K562 (cell line): Measurements from ENCODE around the gene DIP2C. TPM values are rescaled to one million over a fixed set of nuclear protein-coding genes. Genes with fewer than 3 reads are reported as not detected.

Source experiments
- ATAC-seq: fragments of 200-7000 bp; cut with Tn5 transposase; 3 replicates; pipeline ENCODE4 v1.9.1; 2020; ENCODE audit warnings: moderate library complexity
- BruUV-seq: library from RNA; stranded (reverse); fragments of 400-500 nt; replicated peaks from 2 replicates; lab custom pipeline; 2021; lab: Mats Ljungman, UMichigan
- CTCF ChIA-PET: fragments of 300-600 bp; formaldehyde crosslinking; extraction: SDS; loops from one replicate; lab custom pipeline; 2021; ENCODE audit warnings: low intra/inter-chr PET ratio; lab: Yijun Ruan, JAX
- POLR2A ChIA-PET: fragments of 300-600, 350-650 bp; sonication (Branson Sonifier 250); formaldehyde crosslinking; extraction: SDS; loops from one replicate; lab custom pipeline; 2021; ENCODE audit warnings: antibody characterized with exemption, inconsistent platforms; lab: Yijun Ruan, JAX
- DNase-seq, 4 experiments: peaks; one replicate each; pipeline versions ENCODE4 v3.0.0 to v3.0.0-alpha.2; 2011 to 2018; ENCODE audit warnings: low spot score in 3 of 4, mixed read lengths in 3 of 4; ENCODE audit errors: extremely low read depth in 1 of 4
- FAIRE-seq: peaks from 2 replicates; lab custom pipeline; 2011; peaks lifted over from hg19 to GRCh38; lab: Jason Lieb, UNC
- H2AFZ ChIP-seq: 2 replicates; pipeline ENCODE4 v1.6.0; 2011; ENCODE audit warnings: low read depth, low read length, control low read depth, inconsistent platforms
- H3K27ac ChIP-seq: fragments of 200-600 bp; 3 replicates; pipeline ENCODE4 v1.8.0; 2011; ENCODE audit warnings: low read depth, mild to moderate bottlenecking, control low read depth, inconsistent platforms, low read length, moderate library complexity, mixed read lengths; ENCODE audit errors: extremely low read depth
- H3K27me3 ChIP-seq, 2 experiments: fragments of 300-600 bp in 1 of 2; 2 replicates in 1 of 2; 3 replicates in 1 of 2; pipeline versions ENCODE4 v1.6.0 to v1.8.0; 2011; ENCODE audit warnings: inconsistent platforms in 2 of 2, low read length in 2 of 2, mild to moderate bottlenecking in 1 of 2, mixed read lengths in 1 of 2, moderate library complexity in 1 of 2; ENCODE audit not compliant: control insufficient read depth in 2 of 2, insufficient read depth in 2 of 2
- H3K36me3 ChIP-seq: fragments of 300-600 bp; 3 replicates; pipeline ENCODE4 v1.8.0; 2011; ENCODE audit warnings: mild to moderate bottlenecking, low read length, inconsistent platforms; ENCODE audit not compliant: control insufficient read depth, insufficient read depth
- H3K4me1 ChIP-seq, 2 experiments: fragments of 200-600 bp in 1 of 2; replicated peaks in 1 of 2; 2 replicates in 1 of 2; 3 replicates in 1 of 2; pipeline versions ENCODE4 v1.5.1 to v1.8.0; 2011; ENCODE audit warnings: inconsistent platforms in 2 of 2, low read length in 2 of 2, mild to moderate bottlenecking in 1 of 2, mixed read lengths in 1 of 2, moderate library complexity in 1 of 2; ENCODE audit not compliant: control insufficient read depth in 2 of 2, insufficient read depth in 2 of 2
- H3K4me2 ChIP-seq: 2 replicates; pipeline ENCODE4 v1.6.1; 2011; ENCODE audit warnings: low read length, control low read depth, inconsistent platforms, mixed read lengths; ENCODE audit not compliant: insufficient read depth
- H3K4me3 ChIP-seq: fragments of 200-600 bp; sonication (generic), shearing (Covaris generic); 2 replicates; pipeline ENCODE4 v1.5.1; 2016; ENCODE audit warnings: control low read depth, inconsistent platforms
- H3K79me2 ChIP-seq: fragments of 200-600 bp; 3 replicates; pipeline ENCODE4 v1.8.0; 2011; ENCODE audit warnings: low read length, inconsistent platforms; ENCODE audit not compliant: control insufficient read depth, insufficient read depth
- H3K9ac ChIP-seq, 2 experiments: 2 replicates each; pipeline versions ENCODE4 v1.6.0 to v1.6.1; 2011; ENCODE audit warnings: low read depth in 2 of 2, low read length in 2 of 2, control low read depth in 1 of 2, inconsistent platforms in 1 of 2, mild to moderate bottlenecking in 1 of 2, mixed read lengths in 1 of 2; ENCODE audit not compliant: insufficient read depth in 1 of 2
- H3K9me1 ChIP-seq: one replicate; pipeline ENCODE4 v1.6.0; 2011; ENCODE audit warnings: inconsistent platforms, mild to moderate bottlenecking, low read length, moderate library complexity; ENCODE audit not compliant: control insufficient read depth, insufficient read depth
- H3K9me3 ChIP-seq: replicated peaks from 2 replicates; pipeline ENCODE4 v1.5.1; 2011; ENCODE audit warnings: low read depth, low read length, inconsistent platforms; ENCODE audit not compliant: control insufficient read depth, insufficient read depth
- H4K20me1 ChIP-seq: replicated peaks from 2 replicates; pipeline ENCODE4 v1.6.1; 2011; ENCODE audit warnings: low read length, inconsistent platforms, mixed read lengths; ENCODE audit not compliant: control insufficient read depth, insufficient read depth
- ASH1L ChIP-seq: fragments of 450-650 bp; IDR thresholded peaks from 2 replicates; pipeline ENCODE4 v1.6.1; 2018; ENCODE audit warnings: borderline replicate concordance, mild to moderate bottlenecking, low read depth; ENCODE audit not compliant: partially characterized antibody
- CSDE1 ChIP-seq, 2 experiments: fragments of 450-650 bp; IDR thresholded peaks; 2 replicates each; pipeline ENCODE4 v1.6.1; 2016; ENCODE audit warnings: mild to moderate bottlenecking in 1 of 2
- ETV1 ChIP-seq: fragments of 450-650 bp; conservative IDR thresholded peaks from 2 replicates; pipeline ENCODE4 v1.6.1; 2016; ENCODE audit warnings: missing genetic modification characterization, control low read depth, low read depth, missing compliant biosample characterization
- FIP1L1 ChIP-seq: fragments of 200-400 bp; formaldehyde crosslinking; IDR thresholded peaks from 2 replicates; pipeline ENCODE4 v1.6.1; 2018; ENCODE audit warnings: mild to moderate bottlenecking, low read depth, low read length; ENCODE audit not compliant: poor library complexity, severe bottlenecking
- FOXA1 ChIP-seq: fragments of 450-650 bp; IDR thresholded peaks from 2 replicates; pipeline ENCODE4 v1.6.1; 2016; ENCODE audit warnings: mild to moderate bottlenecking, borderline replicate concordance
- HEY1 ChIP-seq: fragments of 250-450 bp; sonication (Bioruptor Pico); IDR thresholded peaks from 2 replicates; pipeline ENCODE4 v1.5.0; 2020; ENCODE audit warnings: mild to moderate bottlenecking, moderate library complexity, borderline replicate concordance
- IRF2 ChIP-seq: sonication (generic); formaldehyde crosslinking; IDR thresholded peaks from 2 replicates; pipeline ENCODE4 v1.8.1; 2022; ENCODE audit warnings: mild to moderate bottlenecking, missing genetic modification reagents
- JUND ChIP-seq, 2 experiments: IDR thresholded peaks; 2 replicates in 1 of 2; 3 replicates in 1 of 2; pipeline ENCODE4 v1.6.1; 2011; ENCODE audit warnings: borderline replicate concordance in 2 of 2, low read depth in 2 of 2, low read length in 2 of 2, improper control_type of control experiment in 1 of 2, missing biosample characterization in 1 of 2, missing genetic modification characterization in 1 of 2, missing genetic modification reagents in 1 of 2
- KAT2B ChIP-seq: IDR thresholded peaks from one replicate; pipeline ENCODE4 v1.6.1; 2012; ENCODE audit warnings: low read depth, mild to moderate bottlenecking, control low read depth, inconsistent platforms, low read length, moderate library complexity
- NCOA2 ChIP-seq, 2 experiments: fragments of 450-650 bp; IDR thresholded peaks; 2 replicates each; pipeline ENCODE4 v1.6.1; 2018; ENCODE audit warnings: mild to moderate bottlenecking in 2 of 2, moderate library complexity in 1 of 2; ENCODE audit not compliant: partially characterized antibody in 2 of 2
- SIRT6 ChIP-seq: IDR thresholded peaks from one replicate; pipeline ENCODE4 v1.6.1; 2012; ENCODE audit warnings: low read depth, mild to moderate bottlenecking, control low read depth, inconsistent platforms, low read length, moderate library complexity
- TCF7L2 ChIP-seq: fragments of 150-350 bp; IDR thresholded peaks from 2 replicates; pipeline ENCODE4 v1.6.1; 2016; ENCODE audit warnings: low read depth, mild to moderate bottlenecking, low read length, moderate library complexity
- ZNF146 ChIP-seq: IDR thresholded peaks from one replicate; pipeline ENCODE4 v1.6.1; 2018; ENCODE audit warnings: missing compliant biosample characterization; ENCODE audit not compliant: unreplicated experiment
- ZNF436 ChIP-seq: fragments of 250-450, 450-650 bp; sonication (Bioruptor Pico); formaldehyde crosslinking; IDR thresholded peaks from 2 replicates; pipeline ENCODE4 v1.7.0; 2020; ENCODE audit warnings: mild to moderate bottlenecking
- ZNF589 ChIP-seq: fragments of 200-800 bp; sonication (Bioruptor generic); IDR thresholded peaks from 2 replicates; pipeline ENCODE4 v1.6.1; 2016; ENCODE audit warnings: low read depth, missing genetic modification characterization, missing compliant biosample characterization
- ZNF79 ChIP-seq: fragments of 250-450 bp; sonication (Bioruptor Pico); IDR thresholded peaks from 2 replicates; pipeline ENCODE4 v1.4.0; 2020; ENCODE audit warnings: low read depth, mild to moderate bottlenecking, moderate library complexity
- WGBS: fragments of 100-300 bp; shearing (Covaris generic); methylation state at CpG from one replicate; pipeline ENCODE4 v1.1.6; 2016; ENCODE audit warnings: low coverage, mixed read lengths; ENCODE audit not compliant: insufficient coverage; ENCODE audit errors: missing lambda C conversion rate; 5-methylcytosine and 5-hydroxymethylcytosine counted together
- in situ Hi-C: fragments of 300-500 bp; cut with MboI; formaldehyde crosslinking; loops from 4 replicates; pipeline ENCODE4 v1.15.0; 2018; ENCODE audit warnings: inconsistent platforms, mixed read lengths
- intact Hi-C: fragments of 100-400 bp; cut with micrococcal nuclease; formaldehyde crosslinking; loops from 2 replicates; pipeline ENCODE4 v1.14.2; 2022
- polyA plus RNA-seq, 8 experiments: library from polyadenylated mRNA; depleted of rRNA in 4 of 8; stranded (reverse) in 5 of 8; unstranded in 3 of 8; fragments of >200 nt; fragmentation: Nextera tagmentation in 2 of 8; fragmentation: Illumina TruSeq in 1 of 8; extraction: Ambion mirVana in 2 of 8; extraction: Trizol in 1 of 8; gene quantifications; 2 replicates each; pipeline versions ENCODE4 v1.2.1 to v1.2.3, GENCODE V29; 2011 to 2014; ENCODE audit warnings: inconsistent platforms in 1 of 8, missing spikeins in 1 of 8
- total RNA-seq, 7 experiments: library from RNA; depleted of rRNA in 6 of 7; stranded (reverse); fragments of >200 nt in 6 of 7; fragmentation: Illumina TruSeq in 2 of 7; extraction: Trizol in 2 of 7; gene quantifications; 2 replicates each; pipeline versions ENCODE4 v1.2.1 to v1.2.3, GENCODE V29; 2011 to 2021; ENCODE audit warnings: low replicate concordance in 1 of 7
- TF ChIP-seq, protein P1 (sequence below): fragments of 150-350 bp; conservative IDR thresholded peaks from 2 replicates; pipeline ENCODE4 v1.6.1; 2014; ENCODE audit warnings: low read length
- TF ChIP-seq, protein P2 (sequence below): sonication (generic); formaldehyde crosslinking; IDR thresholded peaks from 2 replicates; pipeline ENCODE4 v1.8.0; 2022; ENCODE audit warnings: missing genetic modification reagents, mild to moderate bottlenecking, borderline replicate concordance

DIP2C gene
- total and polyA plus RNA-seq, 9 of the 15 experiments (the other 6 are each of a cell fraction or from before 2014, with no cell fraction given): 0.01 TPM; not detected in 8

DNA sequence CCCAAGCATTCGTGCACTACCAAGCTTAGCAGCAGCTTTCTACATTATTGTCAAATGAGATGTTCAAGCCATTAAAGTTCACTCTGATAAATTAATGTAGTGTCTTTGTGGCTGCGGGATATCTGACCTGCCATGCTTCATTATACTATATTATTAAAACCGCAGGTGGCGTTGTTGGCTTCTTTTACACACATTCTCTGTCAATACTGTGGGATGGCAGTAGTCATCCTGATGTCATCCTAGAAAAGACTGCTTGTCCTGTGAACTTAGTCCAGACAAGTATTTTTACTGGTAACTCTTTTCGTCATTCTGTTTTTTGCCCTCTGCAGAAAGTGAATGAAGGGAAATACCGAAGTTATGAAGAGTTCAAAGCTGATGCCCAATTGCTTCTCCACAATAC is 450.4 kb downstream of the DIP2C start:
- 87% methylated on average over 6 of the region's 6 CpGs for WGBS

More for the DNA sequence above, 450.4 kb downstream of the DIP2C start:
- no peaks in the 10 kb centered on the region for H4K20me1 ChIP-seq
- TF ChIP-seq ASH1L (no peak), ETV1 (tag) (no peak), TCF7L2 (no peak), ZNF146 (CRISPR knock-in tag) (no peak), HEY1 (CRISPR knock-in tag) (no peak), CSDE1 (IDR thresholded peaks at IDR 0.05) (no peak), FOXA1 (no peak), FIP1L1 (no peak), ZNF79 (CRISPR knock-in tag) (no peak), NCOA2 (IDR thresholded peaks at IDR 0.05; ENCODE audit: partially characterized antibody in 2 of 2) (no peak), JUND (IDR thresholded peaks at IDR 0.05; ENCODE audit: borderline replicate concordance, low read depth, low read length) (no peak), JUND (tag; IDR thresholded peaks at IDR 0.05; ENCODE audit: borderline replicate concordance, low read depth, low read length) (no peak), KAT2B (no peak), ZNF436 (CRISPR knock-in tag) (no peak), ZNF589 (CRISPR knock-in tag) (no peak), SIRT6 (no peak), IRF2 (no peak)
- TF ChIP-seq, protein P1, sequence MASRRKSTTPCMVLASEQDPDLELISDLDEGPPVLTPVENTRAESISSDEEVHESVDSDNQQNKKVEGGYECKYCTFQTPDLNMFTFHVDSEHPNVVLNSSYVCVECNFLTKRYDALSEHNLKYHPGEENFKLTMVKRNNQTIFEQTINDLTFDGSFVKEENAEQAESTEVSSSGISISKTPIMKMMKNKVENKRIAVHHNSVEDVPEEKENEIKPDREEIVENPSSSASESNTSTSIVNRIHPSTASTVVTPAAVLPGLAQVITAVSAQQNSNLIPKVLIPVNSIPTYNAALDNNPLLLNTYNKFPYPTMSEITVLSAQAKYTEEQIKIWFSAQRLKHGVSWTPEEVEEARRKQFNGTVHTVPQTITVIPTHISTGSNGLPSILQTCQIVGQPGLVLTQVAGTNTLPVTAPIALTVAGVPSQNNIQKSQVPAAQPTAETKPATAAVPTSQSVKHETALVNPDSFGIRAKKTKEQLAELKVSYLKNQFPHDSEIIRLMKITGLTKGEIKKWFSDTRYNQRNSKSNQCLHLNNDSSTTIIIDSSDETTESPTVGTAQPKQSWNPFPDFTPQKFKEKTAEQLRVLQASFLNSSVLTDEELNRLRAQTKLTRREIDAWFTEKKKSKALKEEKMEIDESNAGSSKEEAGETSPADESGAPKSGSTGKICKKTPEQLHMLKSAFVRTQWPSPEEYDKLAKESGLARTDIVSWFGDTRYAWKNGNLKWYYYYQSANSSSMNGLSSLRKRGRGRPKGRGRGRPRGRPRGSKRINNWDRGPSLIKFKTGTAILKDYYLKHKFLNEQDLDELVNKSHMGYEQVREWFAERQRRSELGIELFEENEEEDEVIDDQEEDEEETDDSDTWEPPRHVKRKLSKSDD: no peak
- TF ChIP-seq, protein P2, sequence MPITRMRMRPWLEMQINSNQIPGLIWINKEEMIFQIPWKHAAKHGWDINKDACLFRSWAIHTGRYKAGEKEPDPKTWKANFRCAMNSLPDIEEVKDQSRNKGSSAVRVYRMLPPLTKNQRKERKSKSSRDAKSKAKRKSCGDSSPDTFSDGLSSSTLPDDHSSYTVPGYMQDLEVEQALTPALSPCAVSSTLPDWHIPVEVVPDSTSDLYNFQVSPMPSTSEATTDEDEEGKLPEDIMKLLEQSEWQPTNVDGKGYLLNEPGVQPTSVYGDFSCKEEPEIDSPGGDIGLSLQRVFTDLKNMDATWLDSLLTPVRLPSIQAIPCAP (CRISPR knock-in tag): no peak
- H3K4me3 ChIP-seq: no peak overlapping the region
- no peak overlapping the region for H3K27ac ChIP-seq
- BruUV-seq: no TSS peak
- H3K36me3 ChIP-seq: peaks cover 5% of the 10 kb centered on the region; the same call in 1 of the 3 replicates
- H3K79me2 ChIP-seq: no peaks in the 10 kb centered on the region
- intact Hi-C loops (no loop called here), in situ Hi-C loops (no loop called here)
- CTCF ChIA-PET: no interaction called here
- ATAC-seq (no peak), DNase-seq (no peak), FAIRE-seq (no peak)
- H3K4me1 ChIP-seq: no peaks in the 10 kb centered on the region
- H3K4me2 ChIP-seq: no peak overlapping the region
- no peak overlapping the region for H3K9ac ChIP-seq
- no peaks in the 10 kb centered on the region for H3K9me3 ChIP-seq
- POLR2A ChIA-PET: no interaction called here
- no peaks in the 10 kb centered on the region for H3K9me1 ChIP-seq
- H3K27me3 ChIP-seq: no peaks in the 10 kb centered on the region
- no peak overlapping the region for H2AFZ ChIP-seq
